PFSK-1 (cell line): ENCODE data around the gene ITGB3BP.

Source experiments
- FOXP2 ChIP-seq: optimal IDR thresholded peaks from 2 replicates; pipeline ENCODE3; 2011; ENCODE audit warnings: borderline replicate concordance, control low read depth, inconsistent platforms; ENCODE audit not compliant: insufficient read depth; ENCODE audit errors: extremely low read length, extremely low read depth
- POLR2AphosphoS5 ChIP-seq: IDR thresholded peaks from 2 replicates; pipeline ENCODE4 v1.6.1; 2012; ENCODE audit warnings: low read depth, mild to moderate bottlenecking, control low read depth, low read length, moderate library complexity
- REST ChIP-seq, 2 experiments: IDR thresholded peaks; 2 replicates each; pipeline versions ENCODE4 v1.6.1 to v1.8.0; 2011 to 2012; ENCODE audit warnings: low read depth in 2 of 2, low read length in 2 of 2, control low read depth in 1 of 2, inconsistent platforms in 1 of 2, mild to moderate bottlenecking in 1 of 2, moderate library complexity in 1 of 2; ENCODE audit not compliant: insufficient read depth in 1 of 2
- SIN3A ChIP-seq: IDR thresholded peaks from 2 replicates; pipeline ENCODE4 v1.6.1; 2012; ENCODE audit warnings: mild to moderate bottlenecking, low read length, moderate library complexity, borderline replicate concordance; ENCODE audit not compliant: insufficient read depth
- TAF1 ChIP-seq: IDR thresholded peaks from 2 replicates; pipeline ENCODE4 v1.6.1; 2012; ENCODE audit warnings: low read length, control low read depth, borderline replicate concordance; ENCODE audit not compliant: insufficient read depth

GRCh38 chr1:63516629-63517028, 6.4 kb downstream of the ITGB3BP start:
- no peak for TF ChIP-seq POLR2AphosphoS5
- TF ChIP-seq SIN3A = no peak
- TF ChIP-seq TAF1 = no peak
- TF ChIP-seq REST (IDR thresholded peaks at IDR 0.05; ENCODE audit: insufficient read depth in 1 of 2, low read depth in 2 of 2, low read length in 2 of 2) = no peak
- TF ChIP-seq FOXP2 = no peak
